Stimulated activated CD8-positive, alpha-beta memory T cell treated with anti-CD3 and anti-CD28 coated beads, Interleukin-12 subunit alpha, Interleukin-12 subunit beta, amount 100 ng/mL, for 4 hours (primary cell): ENCODE results near the gene SPDYE2B.
"Not testable (repeated sequence)": the region's sequence is repeated elsewhere in the genome, so short reads cannot be mapped to it uniquely, and the experiment has no call there.

Experiments
- DNase-seq: peaks from one replicate; pipeline ENCODE4 v3.0.0-alpha.2; 2020; ENCODE audit warnings: low read depth

Gene SPDYE2B

DNA sequence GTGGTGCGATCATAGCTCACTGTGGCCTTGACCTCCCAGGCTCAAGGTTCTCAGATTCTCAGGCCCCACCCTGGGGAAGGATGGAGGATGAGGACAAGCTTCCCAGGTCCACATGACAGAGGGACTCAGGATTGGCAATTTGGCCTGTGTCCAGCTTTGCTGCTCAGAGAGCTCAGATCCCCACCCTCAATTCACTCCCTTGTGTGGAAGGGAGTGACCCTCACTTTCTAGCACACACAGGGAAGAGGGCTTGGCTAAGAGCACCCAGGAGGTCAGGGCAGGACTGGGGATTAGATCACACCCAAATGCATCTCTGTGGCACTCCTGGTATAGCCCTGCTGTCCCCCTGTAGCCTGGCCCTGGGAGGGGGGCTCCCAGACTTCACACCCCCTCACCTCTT is 6.7 kb upstream of the SPDYE2B start:
- not testable (repeated sequence) for DNase-seq

GRCh38 chr7:102647813-102648212 is 2.3 kb upstream of the SPDYE2B start:
- DNase-seq, result not testable (repeated sequence)

- not testable (repeated sequence) for DNase-seq
These were observed 14.6 kb downstream of the SPDYE2B start for GRCh38 chr7:102664765-102665164.

DNA sequence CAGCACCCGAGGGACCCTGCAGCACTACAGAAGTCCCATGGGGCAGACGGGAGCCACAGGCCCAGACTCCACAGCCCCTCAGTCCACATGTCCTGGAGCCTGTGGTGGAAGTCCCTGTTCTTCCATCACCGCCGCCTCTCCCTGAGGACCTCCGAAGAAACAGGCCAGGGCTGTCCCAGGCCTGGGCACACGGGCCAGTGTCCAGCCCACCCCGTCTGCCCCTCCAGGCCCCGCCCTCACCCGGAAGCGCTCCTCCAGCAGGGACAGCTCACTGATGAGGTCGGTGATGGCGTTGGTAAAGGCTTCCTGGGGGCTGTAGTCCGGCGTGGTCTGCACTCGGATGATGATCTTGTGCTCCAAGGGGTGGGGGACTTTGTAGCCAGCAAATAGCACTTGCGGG is 16.7 kb downstream of the SPDYE2B start:
- DNase-seq, result not testable (repeated sequence)

DNA sequence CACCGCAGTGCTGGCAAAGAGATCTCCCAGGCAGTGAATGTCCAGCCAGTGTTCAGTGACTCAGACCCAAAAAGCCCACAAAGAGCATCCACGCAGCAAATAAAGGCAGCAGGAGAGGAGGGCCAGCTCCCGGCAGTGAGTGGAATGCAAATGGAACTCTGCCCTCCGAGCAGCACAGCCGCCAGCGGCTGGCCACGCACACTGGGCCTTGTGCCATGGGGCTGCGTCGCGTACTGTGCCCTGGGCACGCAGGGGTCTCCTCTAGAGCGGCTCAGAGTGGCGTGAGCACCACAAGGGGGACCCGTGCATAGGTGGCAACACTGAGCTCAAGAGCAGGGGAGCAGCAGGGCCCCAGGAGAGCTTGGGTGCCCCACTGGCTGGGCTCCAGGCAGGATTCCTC is 17.4 kb downstream of the SPDYE2B start:
- DNase-seq, result not testable (repeated sequence)

- DNase-seq, result not testable (repeated sequence)
These were observed 21.2 kb downstream of the SPDYE2B start, which contains the start of gene POLR2J2 for GRCh38 chr7:102671166-102671955. Gene POLR2J2 (minus strand): TSS chr7:102671663. CDS start chr7:102671601, 62 bp downstream.

- not testable (repeated sequence) for DNase-seq
These were observed 21.8 kb downstream of the SPDYE2B start for GRCh38 chr7:102671956-102672307.

DNA sequence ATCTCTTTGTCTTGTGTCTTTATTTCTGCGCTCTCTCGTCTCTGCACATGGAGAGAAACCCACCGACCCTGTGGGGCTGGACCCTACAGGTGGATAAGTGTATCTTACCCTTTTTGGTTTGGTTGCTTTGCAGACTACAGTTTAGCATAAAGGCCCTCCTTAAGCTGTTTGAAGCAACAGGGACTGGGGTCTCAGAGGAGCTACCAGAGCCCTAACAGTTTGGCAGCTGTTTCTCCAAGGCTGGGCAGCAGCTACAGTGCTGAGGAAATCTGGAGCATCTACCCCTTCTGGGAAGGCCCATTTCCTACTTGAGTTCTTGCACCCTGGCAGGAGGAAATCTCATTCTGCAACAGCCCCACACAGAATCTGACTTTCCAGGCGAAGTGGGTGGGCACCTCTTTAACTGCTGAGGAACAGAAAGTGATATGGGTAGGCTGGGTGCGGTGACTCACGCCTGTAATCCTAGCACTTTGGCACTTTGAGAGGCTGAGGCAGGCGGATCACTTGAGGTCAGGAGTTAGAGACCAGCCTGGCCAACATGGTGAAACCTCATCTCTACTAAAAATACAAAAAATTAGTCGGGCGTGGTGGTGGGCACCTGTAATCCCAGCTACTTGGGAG is 23.4 kb downstream of the SPDYE2B start:
- DNase-seq, result not testable (repeated sequence)

DNA sequence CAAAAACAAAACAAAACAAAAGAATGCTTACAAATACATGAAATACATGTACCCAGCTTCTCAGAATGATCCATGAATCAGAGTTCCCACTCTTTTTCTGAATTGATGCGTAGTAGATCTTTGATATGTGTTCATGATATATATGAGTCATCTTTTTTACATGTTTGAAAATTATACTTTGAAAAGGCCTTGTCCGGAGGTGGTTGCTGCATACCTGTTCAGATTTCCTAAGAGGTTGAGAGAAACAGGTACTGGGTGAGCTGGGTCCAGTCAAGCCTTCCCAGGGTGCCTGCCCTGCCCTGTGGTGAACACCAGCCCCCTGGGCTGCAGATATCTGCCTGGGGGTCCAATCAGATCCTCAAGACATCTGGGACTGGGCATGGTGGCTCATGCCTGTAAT is 25.4 kb downstream of the SPDYE2B start:
- not testable (repeated sequence) for DNase-seq

DNA sequence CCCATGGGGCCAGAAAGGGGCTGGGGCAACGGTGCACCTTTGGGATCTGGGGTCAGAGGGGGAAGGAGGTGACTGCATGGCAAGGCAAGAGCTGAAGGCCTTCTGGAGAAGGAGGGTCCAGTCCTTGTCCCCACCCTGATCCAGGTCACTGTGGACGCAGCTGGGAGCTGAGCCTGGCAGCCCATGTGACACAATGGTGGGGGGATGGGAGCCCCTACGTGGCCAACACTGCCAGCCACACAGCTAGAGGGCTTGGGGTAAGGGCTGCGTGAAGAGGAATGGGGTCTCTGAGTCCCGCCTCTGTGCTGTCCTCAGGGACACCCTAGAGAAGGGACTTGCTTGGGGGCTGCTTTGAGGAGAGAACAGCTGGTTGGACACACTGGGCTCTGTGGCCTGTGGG is 30.7 kb downstream of the SPDYE2B start:
- DNase-seq, result not testable (repeated sequence)

DNA sequence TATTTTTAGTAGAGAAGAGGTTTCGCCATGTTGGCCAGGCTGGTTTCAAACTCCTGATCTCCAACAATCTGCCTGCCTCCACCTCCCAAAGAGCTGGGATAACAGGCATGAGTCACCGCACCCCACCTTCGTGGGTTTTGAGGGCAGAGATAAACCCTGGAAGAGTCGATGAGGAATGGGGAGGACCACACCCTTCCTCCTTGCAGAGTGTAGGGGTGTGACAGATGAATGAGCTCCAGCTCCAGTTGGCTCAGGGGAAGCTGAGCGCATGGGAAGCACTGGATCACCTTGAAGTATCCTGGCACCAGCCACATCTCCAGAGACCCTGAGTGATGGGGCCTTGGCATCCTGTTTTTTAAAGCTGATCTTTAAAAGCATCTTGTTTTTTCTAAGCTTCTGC is 32.4 kb downstream of the SPDYE2B start:
- DNase-seq, result not testable (repeated sequence)

- DNase-seq, result not testable (repeated sequence)
These were observed 38.3 kb downstream of the SPDYE2B start for GRCh38 chr7:102688299-102689036.

GRCh38 chr7:102689436-102690282 is 39.5 kb downstream of the SPDYE2B start:
- not testable (repeated sequence) for DNase-seq

DNA sequence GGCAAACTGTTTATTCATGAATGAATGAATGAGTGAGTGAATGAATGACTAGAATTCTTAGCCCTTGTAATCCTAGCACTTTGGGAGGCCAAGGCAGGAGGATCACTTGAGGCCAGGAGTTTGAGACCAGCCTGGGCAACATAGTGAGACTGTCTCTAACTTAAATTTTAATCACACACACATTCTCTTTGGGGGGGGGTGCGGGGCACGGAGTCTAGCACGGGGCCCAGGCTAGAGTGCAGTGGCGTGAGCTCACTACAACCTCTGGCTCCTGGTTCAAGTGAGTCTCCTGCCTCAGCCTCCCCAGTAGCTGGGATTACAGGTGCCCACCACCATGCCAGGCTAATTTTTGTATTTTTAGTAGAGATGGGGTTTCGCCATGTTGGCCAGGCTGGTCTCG is 40.5 kb downstream of the SPDYE2B start:
- DNase-seq, result not testable (repeated sequence)

DNA sequence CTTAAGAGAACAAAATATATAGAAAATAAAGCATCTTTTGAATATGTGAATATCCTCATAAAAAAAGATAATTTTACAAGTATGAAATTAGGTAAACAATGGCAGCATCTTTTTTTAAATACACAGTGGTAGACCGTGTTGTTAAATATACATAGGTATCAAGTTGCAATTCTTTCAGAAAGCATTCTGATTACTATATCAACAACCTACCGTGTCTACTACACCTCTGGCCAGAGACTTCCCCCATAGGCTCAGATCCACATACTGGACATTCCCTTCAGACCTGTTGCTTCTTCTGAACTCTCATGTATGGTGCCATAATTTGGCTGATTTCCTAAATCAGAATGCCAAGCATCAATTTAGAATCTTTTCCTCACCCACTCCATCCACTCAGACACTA is 43.9 kb downstream of the SPDYE2B start:
- not testable (repeated sequence) for DNase-seq

GRCh38 chr7:102695033-102695552 is 45.0 kb downstream of the SPDYE2B start:
- DNase-seq, result not testable (repeated sequence)

- not testable (repeated sequence) for DNase-seq
These were observed 45.9 kb downstream of the SPDYE2B start for GRCh38 chr7:102696009-102696408.

DNA sequence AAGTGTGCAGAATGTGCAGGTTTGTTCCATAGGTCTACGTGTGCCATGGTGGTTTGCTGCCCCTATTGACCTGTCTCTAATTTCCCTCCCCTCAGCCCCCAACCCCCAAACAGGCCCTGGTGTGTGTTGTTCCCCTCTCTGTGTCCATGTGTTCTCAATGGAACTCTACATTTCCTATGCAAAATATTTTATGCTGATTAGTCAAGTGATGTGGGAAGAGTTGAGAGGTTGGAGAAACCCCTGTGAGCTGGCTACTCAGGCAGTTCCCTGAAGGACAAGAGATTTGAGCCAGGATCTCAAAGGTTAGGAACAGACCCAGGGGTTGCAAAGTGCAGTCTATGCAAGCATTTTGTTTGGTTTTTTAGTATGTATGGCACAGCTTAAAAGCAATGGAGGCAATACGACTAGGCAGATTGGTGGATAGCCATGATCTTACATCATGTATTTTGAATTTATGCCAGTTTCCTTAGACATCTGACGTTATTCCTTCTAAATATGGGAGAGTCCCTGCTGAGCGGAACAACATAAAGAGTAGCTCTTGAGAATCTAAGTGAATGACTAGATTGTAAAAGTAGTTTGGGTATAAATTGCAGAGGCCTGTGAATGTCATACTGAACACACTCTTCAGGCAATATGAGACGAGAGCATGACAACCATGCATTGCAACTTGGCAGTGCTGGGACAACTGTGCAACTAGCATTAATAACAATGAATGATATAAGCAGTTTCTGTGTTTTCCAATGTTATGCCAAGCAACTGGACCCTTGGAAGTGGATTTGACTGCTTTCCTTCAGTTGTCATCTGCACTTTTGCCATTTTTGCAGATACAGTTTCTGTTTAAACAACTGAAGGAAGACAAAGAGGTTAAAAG is 47.8 kb downstream of the SPDYE2B start:
- DNase-seq, result not testable (repeated sequence)

GRCh38 chr7:102698962-102699750 is 49.0 kb downstream of the SPDYE2B start:
- DNase-seq, result not testable (repeated sequence)
